Measurements from ENCODE around the gene RRM1.
A peak's percentile ranks its signal among the peaks of the same experiment; 100 is the strongest.

Gene RRM1

DNA sequence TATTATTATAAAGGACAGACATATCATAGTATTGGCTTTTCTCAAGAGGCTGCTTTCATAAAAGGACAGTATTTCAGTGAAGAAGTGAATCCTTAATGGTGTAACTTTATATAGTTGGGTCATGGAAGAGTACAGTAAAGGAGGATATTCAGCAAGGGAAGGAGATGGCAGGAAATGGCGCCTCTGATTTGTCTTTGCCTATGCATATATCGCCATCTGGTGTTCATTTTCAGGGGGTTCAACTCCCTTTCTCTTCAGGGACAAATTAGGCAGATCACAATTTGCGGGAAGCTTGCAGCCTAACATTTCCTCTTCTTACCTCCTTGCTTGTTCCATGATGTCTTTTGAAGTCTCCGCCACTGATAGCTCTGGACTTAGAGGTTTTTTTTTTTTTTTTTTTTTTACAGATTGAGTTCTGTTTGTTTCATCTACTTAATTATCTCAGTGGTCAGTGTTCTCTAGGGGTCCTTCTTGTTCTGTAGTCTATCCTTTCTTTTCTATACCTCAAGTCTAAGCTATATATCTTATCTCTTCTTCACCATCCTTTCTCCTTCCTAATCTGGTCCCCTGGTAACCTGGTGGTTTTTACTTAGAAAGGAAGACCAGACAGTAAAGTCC, 21.8 kb upstream of the RRM1 start:
- DNase-seq = peak in 35 of 42 donors; percentile 26 to 88 (median 68)
- intact Hi-C loops (cut with DNase I) = loop anchor here (2.0 kb wide), 1 partner anchor 218 kb away; the partner anchor contains the start of gene STIM1

DNA sequence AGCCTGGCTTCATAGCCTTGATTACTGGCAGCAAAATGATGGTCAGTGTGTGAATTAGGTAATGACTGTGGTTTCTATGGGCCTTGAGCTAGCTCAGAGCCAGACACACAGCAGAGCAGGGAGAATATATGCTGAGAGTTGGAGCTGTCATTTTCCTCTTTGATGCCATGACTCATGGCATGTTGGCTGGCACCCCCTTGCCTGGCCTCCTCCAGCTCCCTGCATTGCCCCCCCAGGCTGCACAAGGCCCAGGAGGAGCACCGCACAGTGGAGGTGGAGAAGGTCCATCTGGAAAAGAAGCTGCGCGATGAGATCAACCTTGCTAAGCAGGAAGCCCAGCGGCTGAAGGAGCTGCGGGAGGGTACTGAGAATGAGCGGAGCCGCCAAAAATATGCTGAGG, 20.3 kb upstream of the RRM1 start:
- no peak for DNase-seq
- intact Hi-C loops (cut with DNase I) = no loop called here

DNA sequence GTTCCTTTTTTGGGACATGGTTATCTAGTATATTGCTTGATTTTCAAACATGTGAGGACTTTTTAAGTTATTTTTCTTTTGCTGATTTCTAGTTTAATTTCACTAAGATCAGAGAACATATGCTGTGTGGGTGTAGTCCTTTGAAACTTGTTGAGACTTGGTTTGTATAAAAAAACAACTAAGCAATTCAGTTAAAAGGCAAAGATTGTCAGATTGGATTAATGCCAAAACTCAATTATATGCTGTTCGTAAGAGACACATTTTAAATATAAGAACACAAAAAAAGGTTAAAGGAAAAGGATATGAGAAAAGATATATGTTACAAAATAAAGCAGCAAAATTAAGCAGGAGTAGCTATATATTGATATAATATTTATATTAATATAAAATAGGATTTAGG, 17.8 kb upstream of the RRM1 start:
- intact Hi-C loops (cut with DNase I) = no loop called here
- no peak for DNase-seq

DNA sequence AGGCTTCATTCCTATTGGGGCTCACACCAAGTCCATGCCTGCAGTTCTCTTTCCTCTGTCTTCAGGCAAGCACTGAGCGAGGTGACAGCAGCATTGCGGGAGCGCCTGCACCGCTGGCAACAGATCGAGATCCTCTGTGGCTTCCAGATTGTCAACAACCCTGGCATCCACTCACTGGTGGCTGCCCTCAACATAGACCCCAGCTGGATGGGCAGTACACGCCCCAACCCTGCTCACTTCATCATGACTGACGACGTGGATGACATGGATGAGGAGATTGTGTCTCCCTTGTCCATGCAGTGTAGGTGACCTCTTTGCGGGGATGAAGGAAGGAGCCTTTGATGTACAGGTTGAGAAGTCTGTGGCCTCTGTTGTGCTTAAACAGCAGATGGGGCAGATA, 11.4 kb upstream of the RRM1 start:
- DNase-seq = no peak
- intact Hi-C loops (cut with DNase I) = no loop called here

DNA sequence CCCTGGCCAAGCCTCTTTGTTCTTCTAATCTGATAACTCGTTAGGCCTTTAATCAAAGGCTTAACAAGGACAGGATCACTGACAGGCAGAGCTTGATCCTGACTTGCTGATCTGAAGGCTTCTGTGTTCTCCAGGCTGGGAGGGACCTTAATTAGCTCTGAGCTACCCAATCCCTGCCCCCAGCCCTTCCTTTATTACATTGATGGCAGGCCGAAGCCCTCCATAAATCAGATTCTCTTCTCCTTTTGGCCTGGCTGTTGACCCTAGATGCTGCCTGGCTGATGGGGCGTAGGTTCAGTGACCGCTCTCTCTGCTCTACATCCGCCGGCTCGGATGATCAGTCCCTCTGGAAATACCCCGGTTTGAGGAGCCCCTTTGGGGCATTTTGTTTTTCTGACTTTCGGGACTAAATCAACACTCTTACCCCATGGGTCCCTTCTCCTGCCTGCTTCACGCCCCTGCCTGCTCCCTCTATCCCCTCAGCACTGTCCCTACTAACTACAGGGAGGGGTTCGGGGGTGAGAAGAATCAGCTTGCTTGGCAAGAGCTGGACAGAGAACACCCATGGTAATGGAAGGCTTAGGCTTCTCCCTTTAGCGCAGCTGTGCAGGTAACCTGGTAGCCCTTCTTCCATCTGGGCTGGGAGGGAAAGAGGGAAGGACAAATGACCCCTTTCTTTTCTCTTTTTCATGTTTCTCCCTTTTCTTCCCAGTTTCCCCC, 10.0 kb upstream of the RRM1 start:
- intact Hi-C loops (cut with DNase I) = no loop called here
- DNase-seq = no peak

DNA sequence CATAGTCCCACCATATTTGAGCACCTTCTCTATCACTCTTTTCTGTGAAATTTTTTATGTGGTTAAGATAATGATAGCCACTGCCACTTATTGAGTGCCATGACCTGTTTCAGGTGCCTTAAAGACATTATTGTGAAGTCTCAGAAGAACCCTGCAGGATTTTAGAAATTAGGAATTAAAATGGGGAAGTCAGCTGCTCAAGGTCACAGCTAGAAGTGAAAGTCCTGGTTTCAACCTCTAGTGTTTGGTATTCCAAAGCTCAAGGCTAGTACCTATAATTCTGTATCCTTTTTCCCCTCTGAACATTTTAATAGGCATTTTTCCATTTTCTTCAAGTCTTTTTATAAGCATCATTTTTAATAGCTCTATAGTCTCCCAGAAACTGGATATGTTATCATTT, 9.0 kb upstream of the RRM1 start:
- DNase-seq = no peak
- intact Hi-C loops (cut with DNase I) = no loop called here

DNA sequence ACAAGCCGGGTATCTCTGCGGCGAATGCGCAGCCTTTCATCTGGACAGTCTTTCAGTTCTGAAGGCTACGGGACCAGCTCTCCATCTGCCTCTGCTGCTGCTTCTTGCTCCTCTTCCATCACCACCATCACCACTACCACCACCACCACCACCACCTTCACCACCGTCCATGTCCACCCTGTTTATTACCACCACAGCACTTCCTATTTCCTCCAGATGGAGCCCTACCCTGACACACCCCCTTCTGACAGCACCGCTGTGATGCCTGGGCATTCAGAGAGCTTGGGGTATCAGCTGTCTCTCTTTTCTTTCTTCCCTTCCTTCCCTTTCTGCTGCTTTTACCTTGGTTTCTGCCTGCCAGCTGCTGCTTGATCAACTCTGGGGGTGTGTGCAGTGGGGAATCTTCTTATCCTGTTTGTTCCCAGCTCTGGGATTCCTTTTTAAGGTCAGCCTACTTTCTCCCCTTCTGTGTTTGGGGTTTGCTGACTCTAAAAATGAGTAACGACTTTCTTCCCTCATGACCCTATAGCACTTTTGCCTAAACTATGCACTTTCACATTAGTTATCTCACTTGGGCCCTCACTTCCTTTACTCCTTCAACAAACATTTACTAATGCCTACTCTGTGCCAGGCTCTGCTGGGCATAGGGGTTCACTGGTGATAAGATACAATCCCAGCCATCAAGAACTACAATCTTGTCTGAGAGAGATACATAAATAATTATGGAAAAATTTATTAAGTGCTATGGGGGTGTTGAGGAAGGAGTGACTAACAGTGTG, 7.8 kb upstream of the RRM1 start:
- DNase-seq = no peak
- intact Hi-C loops (cut with DNase I) = no loop called here

DNA sequence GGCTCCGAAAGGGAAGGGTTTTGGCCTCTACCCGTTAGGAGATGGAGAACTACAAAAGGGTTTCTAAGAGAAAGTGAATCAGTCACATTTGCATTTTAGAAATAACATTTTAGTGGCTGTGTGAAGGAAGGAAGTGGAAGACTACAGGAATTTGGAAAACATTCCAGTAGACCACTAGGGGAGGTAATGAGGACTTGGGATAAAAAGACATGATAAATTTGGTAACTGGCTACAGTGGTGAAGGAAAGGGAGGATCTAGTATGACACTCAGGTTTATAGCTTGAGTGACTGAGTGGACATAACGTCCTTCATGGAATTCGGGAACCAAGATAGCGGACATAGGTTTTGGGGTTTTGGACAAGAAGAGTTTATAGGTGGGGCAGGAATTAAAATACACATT, 7.0 kb upstream of the RRM1 start:
- intact Hi-C loops (cut with DNase I) = no loop called here
- no peak for DNase-seq

DNA sequence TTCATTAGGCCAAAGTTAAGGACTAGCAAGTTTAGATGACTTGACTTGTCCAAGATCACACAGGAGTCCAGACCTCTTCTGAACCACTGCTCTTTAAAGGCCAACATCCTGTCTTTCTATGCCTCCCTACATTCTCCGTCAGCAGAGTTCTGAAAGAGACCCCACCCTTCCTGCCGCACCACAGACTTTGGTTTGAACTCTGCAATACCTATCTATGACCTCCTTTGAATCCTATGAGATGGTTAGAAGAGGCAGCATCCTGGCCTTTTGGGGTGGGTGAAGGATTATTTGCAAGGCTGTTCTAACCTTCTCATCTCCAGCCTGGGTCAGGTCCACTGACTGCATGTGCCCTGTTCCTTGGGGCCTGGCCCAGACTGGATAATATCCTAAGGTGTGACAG, 4.3 kb upstream of the RRM1 start:
- intact Hi-C loops (cut with DNase I) = no loop called here
- DNase-seq = no peak

DNA sequence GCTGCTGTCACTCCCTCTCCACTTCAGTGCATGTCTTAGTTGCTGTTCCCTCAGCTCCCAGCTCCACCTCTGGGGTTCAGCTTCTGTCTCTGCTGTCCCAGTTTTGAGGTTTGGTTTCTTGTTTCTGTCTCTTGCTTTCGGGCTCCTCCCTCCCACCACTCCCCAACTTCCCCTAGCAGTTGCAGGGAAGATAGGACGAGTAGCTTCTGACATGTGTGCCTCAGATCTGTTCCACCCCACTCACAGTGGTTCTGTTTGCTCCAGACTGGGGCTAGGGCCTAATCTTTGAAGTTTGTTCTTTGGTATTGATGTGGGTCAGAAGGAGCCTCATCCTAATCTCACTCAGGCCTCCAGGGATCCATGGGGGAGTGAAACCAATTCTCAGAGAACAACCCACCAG, 2.6 kb upstream of the RRM1 start:
- intact Hi-C loops (cut with DNase I) = no loop called here
- peak in 1 of 42 donors; percentile 8 for DNase-seq

DNA sequence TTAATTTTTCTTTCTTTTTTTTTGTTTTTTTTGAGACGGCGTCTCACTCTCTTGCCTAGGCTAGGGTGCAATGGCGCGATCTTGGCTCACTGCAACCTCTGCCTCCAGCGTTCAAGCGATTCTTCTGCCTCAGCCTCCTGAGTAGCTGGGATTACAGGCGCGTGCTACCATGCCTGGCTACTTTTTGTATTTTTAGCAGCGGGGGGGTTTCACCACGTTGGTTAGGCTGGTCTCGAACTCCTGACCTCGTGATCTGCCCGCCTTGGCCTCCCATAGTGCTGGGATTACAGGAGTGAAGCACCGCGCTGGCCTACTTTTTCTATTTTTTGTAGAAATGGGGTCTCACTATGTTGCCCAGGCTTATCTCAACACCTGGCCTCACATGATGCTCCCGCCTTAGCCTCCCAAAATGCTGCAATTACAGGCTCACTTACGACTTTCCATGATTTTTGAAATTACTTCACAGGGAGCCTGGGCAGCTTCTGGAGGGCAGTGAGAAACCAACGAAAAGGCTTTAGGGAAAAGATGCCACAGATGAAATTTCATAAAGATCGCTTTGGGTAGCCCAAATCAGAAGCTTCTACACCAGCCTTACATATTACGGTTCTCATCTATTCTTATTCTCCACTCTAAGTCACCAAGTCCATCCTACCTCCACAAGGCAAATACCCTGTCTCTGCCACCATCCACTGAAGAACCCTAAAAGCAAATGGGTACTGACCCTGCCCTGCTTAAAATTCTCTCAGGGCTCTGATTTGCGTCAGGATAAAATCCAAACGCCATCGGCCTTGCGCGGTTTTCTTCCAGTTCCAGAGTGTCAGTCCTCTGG, 866 bp upstream of the RRM1 start:
- peak in 2 of 42 donors; percentile 10 to 35 for DNase-seq
- intact Hi-C loops (cut with DNase I) = no loop called here

DNA sequence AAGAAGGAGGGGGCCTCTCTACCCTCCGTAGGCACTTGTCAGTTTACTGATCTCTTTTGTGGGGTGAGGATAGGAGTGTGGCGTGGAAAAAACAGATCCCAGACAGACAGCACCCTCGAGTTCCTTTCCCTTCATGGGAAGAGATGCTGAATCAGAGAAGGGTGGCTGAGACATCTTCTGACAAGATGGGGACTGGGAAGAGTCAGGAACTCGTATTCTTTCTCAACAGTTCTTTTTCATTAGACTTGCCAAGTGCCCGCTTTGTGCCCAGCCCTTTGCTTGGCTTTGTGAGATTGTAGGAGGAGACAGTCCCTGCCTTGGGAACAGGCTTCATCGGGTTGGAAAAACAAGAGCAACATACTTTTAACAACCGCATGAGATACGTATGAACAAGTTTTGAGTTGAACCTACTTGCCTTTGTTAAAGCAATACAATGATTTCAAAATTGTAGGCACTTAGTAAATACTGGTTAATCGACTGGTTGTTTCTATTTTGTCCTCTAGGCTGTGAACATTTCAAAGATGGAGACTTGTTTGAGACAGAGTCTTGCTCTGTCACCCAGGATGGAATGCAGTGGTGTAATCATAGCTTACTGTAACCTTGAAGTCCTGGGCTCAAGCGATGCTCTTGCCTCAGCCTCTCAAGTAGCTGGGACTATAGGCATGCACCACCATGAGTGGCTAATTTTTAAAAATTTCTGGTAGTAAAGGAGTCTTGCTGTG, 1.1 kb downstream of the RRM1 start:
- no peak for DNase-seq
- intact Hi-C loops (cut with DNase I) = no loop called here

DNA sequence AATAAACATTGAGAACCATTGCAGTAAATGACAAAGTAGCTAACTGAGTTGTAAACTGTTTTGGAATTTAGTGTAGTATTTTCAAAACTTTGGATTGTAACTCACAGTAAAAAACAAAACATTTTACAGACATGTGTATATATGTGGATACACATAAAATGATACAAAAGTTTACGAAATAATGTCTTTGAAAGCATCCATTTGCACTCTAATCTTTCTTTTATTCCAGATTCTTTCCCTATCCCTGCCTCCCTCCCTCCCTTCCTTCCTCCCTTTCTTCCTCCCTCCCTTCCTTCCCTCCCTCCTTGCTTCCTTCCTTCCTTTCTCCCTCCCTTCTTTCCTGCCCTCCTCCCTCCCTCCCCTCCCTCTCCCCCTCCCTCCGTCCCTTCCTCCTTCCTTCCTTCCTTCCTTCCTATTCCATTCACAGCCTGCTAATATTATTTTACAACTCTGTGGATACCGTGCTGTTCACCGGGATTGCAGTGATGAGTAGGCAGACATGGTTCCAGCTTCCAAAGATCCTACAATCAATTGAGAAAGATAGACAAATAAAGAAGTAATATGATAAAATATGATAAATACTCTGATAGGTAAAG, 3.5 kb downstream of the RRM1 start:
- no peak for DNase-seq
- intact Hi-C loops (cut with DNase I) = no loop called here

DNA sequence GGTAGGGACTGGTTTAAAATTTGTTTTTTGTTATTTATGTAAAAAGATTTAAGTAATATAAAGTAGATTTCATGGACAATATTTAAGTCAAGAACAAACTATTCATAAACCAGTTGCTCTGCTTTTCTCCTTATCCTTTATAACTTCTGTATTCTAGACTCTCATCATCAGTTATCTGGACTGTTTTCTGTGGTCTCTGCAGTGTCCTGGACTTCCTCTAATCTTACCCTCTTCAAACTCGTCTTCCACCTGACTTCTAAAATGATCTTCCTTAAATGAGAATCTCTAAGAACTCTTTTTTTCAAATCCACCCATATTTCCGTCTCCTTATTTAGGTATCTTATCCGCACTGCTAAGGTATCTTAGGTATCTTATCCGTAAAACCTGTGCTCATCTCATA, 8.1 kb downstream of the RRM1 start:
- no peak for DNase-seq
- intact Hi-C loops (cut with DNase I) = no loop called here

DNA sequence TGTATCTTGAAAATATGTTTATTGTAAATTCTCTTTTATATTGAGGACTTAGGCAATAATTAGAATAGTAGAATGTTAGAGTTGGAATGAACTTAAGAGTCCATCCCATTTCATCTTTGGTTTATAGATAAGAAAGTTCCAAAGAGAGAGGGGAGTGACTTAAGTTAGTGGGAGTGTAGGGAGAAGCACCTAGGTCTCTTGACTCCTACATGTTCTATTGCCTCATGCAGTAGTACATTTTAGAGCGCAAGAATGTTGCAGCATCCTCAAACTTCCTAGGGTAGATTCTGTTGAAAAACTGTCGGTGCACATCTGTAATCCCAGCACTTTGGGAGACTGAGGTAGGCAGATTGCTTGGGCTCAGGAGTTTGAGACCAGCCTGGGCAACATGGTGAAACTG, 8.7 kb downstream of the RRM1 start:
- intact Hi-C loops (cut with DNase I) = no loop called here
- DNase-seq = no peak

DNA sequence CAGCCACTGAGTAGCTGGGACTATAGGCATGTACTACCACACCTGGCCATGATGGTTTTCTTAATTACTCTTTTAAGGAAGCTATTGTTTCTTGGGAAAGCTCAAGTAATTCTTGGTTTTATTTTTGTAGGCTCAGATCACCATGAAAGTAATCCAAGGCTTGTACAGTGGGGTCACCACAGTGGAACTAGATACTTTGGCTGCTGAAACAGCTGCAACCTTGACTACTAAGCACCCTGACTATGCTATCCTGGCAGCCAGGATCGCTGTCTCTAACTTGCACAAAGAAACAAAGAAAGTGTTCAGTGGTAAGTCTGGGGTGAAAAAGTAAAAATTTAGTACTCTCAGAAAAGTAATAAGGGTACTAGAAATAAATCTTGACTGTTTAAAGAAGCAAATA, 11.3 kb downstream of the RRM1 start:
- DNase-seq = no peak
- intact Hi-C loops (cut with DNase I) = no loop called here

DNA sequence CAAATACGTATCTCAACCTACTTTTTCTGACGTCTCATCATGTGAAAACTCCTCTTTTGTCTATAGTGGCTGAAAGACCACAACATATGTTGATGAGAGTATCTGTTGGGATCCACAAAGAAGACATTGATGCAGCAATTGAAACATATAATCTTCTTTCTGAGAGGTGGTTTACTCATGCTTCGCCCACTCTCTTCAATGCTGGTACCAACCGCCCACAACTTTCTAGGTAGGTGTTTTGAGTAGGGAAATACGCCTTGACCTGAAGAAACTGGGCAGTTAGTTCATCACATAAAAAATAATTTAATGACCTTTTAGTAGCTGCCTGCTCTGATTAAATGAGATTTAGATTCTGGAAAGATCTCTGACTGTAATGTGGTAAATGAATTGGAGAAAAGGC, 17.2 kb downstream of the RRM1 start:
- intact Hi-C loops (cut with DNase I) = no loop called here
- no peak for DNase-seq

DNA sequence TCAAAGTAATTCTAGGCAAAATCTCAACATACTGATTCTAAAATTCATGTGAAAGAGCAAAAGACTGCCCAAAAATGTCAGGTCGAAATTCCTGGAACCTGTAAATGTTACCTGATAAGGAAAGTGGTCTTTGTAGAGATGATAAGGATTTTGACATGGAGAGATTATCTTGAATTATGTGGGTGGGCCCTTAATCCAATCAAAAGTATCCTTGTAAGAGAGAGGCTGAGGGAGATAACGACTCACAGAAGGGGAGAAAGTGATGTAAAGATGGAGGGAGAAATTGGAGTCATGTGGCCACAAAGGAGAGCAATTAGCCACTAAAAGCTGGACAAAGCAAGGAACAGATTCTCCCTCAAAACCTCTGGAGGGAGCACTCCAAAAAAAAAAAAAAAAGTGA, 20.5 kb downstream of the RRM1 start:
- DNase-seq = no peak
- intact Hi-C loops (cut with DNase I) = no loop called here

DNA sequence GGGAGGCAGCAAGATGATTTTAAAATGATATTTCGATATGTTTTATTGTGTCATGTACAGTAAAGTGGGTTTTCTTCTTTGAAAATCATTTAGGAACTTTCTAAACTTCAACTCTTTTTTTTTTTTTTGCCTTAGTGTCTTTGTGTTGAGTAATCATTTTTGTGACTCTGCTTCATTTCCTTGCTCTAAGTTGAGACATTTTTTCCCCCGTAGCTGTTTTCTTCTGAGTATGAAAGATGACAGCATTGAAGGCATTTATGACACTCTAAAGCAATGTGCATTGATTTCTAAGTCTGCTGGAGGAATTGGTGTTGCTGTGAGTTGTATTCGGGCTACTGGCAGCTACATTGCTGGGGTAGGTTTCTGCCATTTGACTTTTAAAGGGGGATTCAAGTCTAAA, 23.5 kb downstream of the RRM1 start:
- no peak for DNase-seq
- intact Hi-C loops (cut with DNase I) = no loop called here
